ENCODE data around the gene RNF5.
"Not testable (repeated sequence)": the region's sequence is repeated elsewhere in the genome, so short reads cannot be mapped to it uniquely, and the experiment has no call there.

The RNF5 gene

DNA sequence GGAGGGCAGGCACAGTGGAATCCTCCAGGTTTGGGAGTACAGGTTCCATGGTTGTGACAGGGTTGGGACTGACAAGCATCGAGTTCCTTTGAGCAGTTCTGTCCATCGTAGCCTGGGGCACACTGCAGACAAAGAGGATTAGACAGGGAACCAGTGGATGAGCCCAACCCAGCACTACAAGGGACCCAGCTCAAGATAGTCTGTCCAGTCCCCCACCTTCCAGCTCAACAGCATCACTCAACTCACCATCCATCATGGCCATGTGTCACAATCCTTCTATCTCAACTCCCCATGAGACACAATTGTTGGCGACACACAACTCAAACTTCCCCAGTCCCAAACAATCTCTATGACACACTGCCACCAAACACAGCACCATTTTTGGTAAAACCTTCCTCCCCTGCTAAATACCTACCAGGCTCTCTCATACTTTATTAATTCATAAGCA, 26.1 kb downstream of the RNF5 start:
- no peak for DNase-seq (ENCODE audit: low read depth in 2 of 2)

- DNase-seq (ENCODE audit: low read depth in 2 of 2), result no peak
Measured at GRCh38 chr6:32208996-32209395, 30.8 kb downstream of the RNF5 start.

DNA sequence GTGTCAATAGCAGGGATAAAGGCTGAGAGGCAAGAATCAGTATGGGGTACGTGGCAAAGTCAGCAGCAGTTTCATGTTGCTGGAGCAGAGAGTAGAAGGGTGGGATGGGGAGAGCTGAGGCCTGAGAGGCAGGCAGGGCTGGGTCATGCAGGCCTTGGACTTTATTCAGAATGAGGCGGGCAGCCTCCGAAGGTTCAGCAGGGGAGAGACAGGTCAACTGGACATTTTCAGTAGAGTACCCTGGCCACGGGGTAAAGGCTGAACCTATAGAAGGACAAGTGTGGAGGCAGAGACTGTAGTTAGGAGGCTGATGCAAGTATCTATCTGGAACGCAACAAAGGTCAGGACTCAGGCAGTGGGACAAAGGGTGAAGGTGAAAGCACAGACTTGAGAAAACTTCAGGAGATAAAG, 32.0 kb downstream of the RNF5 start:
- no peak for DNase-seq (ENCODE audit: low read depth in 2 of 2)

DNA sequence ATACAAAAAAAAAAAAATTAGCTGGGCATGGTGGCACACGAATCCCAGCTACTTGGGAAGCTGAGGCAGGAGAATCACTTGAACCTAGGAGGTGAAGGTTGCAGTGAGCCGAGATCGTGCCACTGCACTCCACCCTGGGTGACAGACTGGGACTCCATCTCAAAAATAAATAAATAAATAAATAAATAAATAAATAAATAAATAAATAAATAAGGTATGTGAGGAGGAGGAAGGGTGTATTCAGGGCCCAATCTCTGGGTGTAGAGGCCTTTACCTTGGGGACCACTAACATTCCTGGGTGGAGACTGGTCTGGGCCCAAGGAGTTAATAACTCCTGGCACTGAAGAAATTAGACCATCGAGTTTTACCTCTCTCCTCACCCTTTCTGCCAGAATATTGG, 33.2 kb downstream of the RNF5 start:
- DNase-seq (ENCODE audit: low read depth in 2 of 2), result not testable (repeated sequence)

DNA sequence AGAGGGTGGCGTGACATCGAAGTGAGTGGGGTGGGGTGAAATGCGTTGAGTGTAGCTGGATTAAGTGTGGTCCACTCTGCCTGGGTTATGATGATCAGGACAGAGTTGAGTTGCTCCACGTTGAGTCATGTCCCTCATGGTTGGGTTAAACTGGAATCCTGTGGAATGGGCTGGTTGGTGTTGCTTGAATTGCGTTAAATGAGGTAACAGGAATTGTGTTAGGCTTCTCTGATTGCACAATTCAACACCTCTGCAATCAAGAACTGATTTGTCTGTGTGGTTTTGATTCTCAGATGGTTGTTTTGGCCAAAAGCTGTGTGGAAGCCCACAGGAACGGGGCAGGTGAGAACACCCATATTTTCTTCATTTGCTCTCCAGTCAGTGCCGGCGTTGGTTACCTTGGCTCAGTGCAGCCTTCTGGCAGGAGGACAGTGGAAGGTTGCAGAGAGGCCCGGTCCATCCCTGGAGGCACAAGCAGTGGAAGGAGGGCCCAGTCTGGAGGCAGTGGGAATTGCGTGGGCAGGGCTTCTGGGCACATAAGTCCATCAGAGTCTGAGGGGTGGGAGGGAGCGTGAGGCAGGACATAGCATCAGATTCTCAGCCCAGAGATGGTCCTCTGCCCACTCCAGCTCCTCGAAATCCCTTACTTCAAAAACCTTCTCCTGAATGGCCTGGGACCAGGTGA, 34.0 kb downstream of the RNF5 start:
- DNase-seq (ENCODE audit: low read depth in 2 of 2), result no peak

GRCh38 chr6:32213649-32214048, 35.4 kb downstream of the RNF5 start:
- DNase-seq (ENCODE audit: low read depth in 2 of 2), result no peak

DNA sequence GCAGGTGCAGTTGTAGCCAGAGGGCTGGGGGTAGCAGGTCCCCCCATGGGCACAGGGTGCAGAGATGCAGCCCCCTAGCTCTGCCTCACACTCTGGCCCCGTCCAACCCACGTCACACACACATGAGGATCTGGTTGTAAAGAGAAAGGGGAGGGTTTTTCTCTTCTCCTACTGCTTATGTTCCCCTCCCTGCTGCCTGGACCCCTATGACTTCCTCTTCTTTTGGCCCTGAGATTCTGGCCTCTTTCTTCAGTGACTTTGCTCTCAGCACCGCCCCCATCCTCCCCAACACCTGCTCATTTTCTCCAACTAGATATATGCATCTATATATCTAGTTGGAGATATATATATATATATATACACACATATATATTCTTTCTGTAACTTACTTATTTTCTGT, 35.9 kb downstream of the RNF5 start:
- no peak for DNase-seq (ENCODE audit: low read depth in 2 of 2)

GRCh38 chr6:32215617-32216016, 37.4 kb downstream of the RNF5 start:
- DNase-seq (ENCODE audit: low read depth in 2 of 2), result no peak

GRCh38 chr6:32216285-32216684, 38.1 kb downstream of the RNF5 start:
- no peak for DNase-seq (ENCODE audit: low read depth in 2 of 2)

GRCh38 chr6:32216998-32217397, 38.8 kb downstream of the RNF5 start:
- DNase-seq (ENCODE audit: low read depth in 2 of 2), result no peak

DNA sequence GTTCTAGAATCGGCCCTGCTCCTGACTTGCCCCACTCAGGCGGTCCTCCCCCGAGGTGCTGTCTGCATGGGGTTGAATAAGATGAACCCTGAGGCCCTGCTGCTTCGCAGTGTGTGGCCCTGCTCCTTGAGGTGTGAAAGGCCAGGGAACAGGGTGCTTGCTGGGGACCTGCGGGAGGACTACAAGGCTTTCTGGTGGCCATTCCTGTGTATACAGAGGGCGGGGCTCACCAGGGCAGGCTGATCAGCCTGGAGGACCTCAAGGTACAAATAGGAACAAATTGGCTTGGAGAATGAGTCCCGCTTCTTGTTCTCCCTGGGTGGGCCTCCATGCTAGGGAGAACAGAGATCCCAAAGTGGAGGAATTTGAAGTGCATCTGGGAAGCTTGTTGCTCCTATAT, 40.0 kb downstream of the RNF5 start:
- no peak for DNase-seq (ENCODE audit: low read depth in 2 of 2)

DNA sequence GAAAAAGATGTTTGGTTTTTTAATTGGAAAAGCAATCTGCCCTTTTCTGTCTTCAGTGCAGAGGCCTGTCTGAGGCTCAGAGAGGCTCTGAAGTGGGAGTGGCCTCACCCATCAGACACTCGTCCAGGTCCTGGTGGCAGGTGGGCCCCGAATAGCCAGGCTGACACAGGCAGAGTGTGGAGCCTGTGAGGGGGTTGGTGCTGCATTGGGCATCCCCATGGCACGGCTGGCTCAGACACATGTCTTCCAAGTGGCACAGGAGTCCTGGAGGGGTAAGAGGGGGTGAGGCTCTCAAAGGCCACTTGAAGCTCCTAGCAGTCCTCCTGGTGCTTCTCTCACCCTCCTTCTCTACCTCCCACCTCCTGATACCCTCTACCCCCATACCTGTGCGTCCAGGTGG, 41.8 kb downstream of the RNF5 start:
- no peak for DNase-seq (ENCODE audit: low read depth in 2 of 2)

DNA sequence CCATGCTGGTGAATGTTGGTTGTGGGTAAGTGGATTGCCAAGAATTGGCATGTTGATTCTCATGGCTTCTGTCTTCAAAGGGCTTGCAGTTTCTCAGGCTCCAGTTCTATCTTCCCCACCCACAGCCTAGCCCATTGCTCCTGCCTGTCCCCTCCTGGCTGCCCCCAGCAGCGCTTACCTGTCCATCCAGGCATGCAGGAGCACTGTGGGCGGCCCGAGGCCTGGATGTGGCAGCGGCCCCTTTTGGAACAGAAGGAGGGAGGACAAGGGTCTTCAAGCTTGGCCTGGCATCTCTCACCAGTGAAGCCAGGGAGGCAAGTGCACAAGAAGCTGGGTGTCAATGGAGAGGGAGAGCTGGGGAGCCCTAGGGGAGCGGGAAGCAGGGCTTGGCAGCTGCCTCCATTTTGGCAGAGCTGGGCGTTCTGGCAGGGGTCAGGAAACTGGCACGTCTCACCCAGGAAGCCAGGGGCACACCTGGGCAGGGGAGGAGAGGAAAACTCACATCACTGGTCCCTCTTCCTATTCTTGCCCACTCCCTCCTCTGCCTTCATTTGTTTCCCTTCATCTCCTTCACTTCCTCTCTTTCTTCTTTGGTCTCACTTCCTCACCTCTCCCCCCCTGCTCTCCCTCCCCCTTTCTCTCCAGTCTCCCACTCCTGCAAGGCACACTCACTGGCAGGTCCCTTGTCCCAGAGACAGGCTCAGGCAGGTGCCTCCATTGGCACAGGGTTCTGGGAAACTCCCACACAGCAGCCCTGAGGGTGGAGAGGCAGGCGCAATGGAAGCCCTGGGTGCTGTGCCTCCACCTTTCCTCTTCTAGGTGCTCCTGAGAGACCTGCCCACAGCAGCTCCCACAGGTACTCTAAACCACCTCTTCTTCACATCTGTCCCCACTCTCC, 44.4 kb downstream of the RNF5 start:
- no peak for DNase-seq (ENCODE audit: low read depth in 2 of 2)

DNA sequence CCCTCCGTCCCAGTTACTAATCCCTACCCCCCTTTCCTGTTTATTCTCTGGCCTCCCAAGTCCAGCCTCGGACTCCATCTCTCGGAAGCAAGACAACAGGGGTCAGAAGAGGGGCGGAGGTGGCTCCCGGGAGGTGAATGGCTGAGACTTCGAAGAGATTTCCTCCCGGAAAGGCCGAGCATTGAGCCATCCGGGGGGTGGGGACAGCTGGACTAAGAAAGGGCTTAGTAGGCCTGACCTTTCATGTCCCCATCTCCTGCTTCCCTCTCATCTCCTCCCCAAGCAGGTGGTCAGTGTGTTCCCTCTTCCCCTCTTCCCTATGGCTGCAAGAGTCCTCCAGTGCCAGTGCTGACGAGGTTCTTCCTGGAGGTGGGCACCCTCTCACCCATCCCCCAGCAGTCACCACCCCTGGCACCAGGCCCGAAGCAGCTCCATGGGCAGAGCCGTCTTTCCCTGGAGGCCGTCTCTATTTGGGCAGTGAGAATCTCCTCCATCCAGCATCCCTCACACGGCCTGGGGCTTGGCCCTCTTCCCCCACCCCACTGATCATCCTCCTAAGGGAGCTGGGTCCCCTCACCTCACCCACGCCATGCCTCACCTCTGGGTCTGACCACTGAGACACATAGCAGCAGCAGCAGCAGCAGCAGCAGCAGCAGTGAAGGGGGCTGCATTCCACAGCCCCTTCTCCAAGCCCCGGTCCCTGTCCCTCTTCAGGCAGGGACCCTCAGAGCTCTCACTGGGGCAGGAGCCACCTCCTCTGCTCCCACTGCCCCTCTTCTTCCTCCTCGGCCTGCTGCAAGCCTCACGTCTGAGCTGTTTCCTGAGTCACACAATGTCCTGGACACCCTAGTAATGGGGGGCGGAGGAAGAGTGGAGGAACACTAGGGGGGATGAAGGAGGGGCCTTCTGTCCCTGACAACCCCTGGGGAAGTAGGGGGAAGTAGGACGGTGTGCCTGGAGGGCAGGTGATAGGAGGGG, 45.3 kb downstream of the RNF5 start, which contains the start of gene NOTCH4:
NOTCH4 (minus strand) TSS at position 810 of the 978 bp plus-strand sequence; CDS start at position 671, 139 bp downstream.
- DNase-seq (ENCODE audit: low read depth in 2 of 2), result no peak

- DNase-seq (ENCODE audit: low read depth in 2 of 2), result no peak
Measured at GRCh38 chr6:32224696-32225095, 46.5 kb downstream of the RNF5 start.

- no peak for DNase-seq (ENCODE audit: low read depth in 2 of 2)
Measured at GRCh38 chr6:32226434-32226833, 48.2 kb downstream of the RNF5 start.
